ENCODE data around the gene AQP12B. TPM values are rescaled to one million over a fixed set of nuclear protein-coding genes. Genes with fewer than 3 reads are reported as not detected.
"Not testable (repeated sequence)": the region's sequence is repeated elsewhere in the genome, so short reads cannot be mapped to it uniquely, and the experiment has no call there.

AQP12B gene
- total and polyA plus RNA-seq, 2 donors: under 0.01 to 0.11 TPM

- not testable (repeated sequence) for H3K36me3 ChIP-seq (ENCODE audit: control insufficient read depth in 2 of 2, insufficient read depth in 2 of 2, low read length in 1 of 2); DNase-seq (ENCODE audit: low read depth in 6 of 9, low spot score in 9 of 9); H3K9me3 ChIP-seq (ENCODE audit: control insufficient read depth in 2 of 2, insufficient read depth in 1 of 2, low read length in 1 of 2); H3K4me3 ChIP-seq (ENCODE audit: low read length in 2 of 2); H3K27ac ChIP-seq (ENCODE audit: low read depth in 1 of 2, low read length in 1 of 2); H3K4me1 ChIP-seq (ENCODE audit: control insufficient read depth in 2 of 2, insufficient read depth in 2 of 2, low read length in 2 of 2)
- peaks cover 5 to 13% of the 10 kb centered on the region in 2 donors for H3K27me3 ChIP-seq (ENCODE audit: control insufficient read depth in 2 of 2, insufficient read depth in 1 of 2, low read length in 1 of 2)
- WGBS: 89% methylated on average over 6 of the region's 14 CpGs
Measured at GRCh38 chr2:240678043-240678442, 4.6 kb downstream of the AQP12B start.

GRCh38 chr2:240675345-240675744 is 7.3 kb downstream of the AQP12B start:
- no CpG with 5 or more reads among the region's 24 CpGs for WGBS
- not testable (repeated sequence) for H3K4me3 ChIP-seq (ENCODE audit: low read length in 2 of 2); H3K36me3 ChIP-seq (ENCODE audit: control insufficient read depth in 2 of 2, insufficient read depth in 2 of 2, low read length in 1 of 2); DNase-seq (ENCODE audit: low read depth in 6 of 9, low spot score in 9 of 9); H3K4me1 ChIP-seq (ENCODE audit: control insufficient read depth in 2 of 2, insufficient read depth in 2 of 2, low read length in 2 of 2); H3K27ac ChIP-seq (ENCODE audit: low read depth in 1 of 2, low read length in 1 of 2); H3K9me3 ChIP-seq (ENCODE audit: control insufficient read depth in 2 of 2, insufficient read depth in 1 of 2, low read length in 1 of 2)
- H3K27me3 ChIP-seq (ENCODE audit: control insufficient read depth in 2 of 2, insufficient read depth in 1 of 2, low read length in 1 of 2): peaks cover 13 to 31% of the 10 kb centered on the region in 2 donors

- not testable (repeated sequence) for H3K4me3 ChIP-seq (ENCODE audit: low read length in 2 of 2); H3K9me3 ChIP-seq (ENCODE audit: control insufficient read depth in 2 of 2, insufficient read depth in 1 of 2, low read length in 1 of 2); H3K27ac ChIP-seq (ENCODE audit: low read depth in 1 of 2, low read length in 1 of 2); H3K36me3 ChIP-seq (ENCODE audit: control insufficient read depth in 2 of 2, insufficient read depth in 2 of 2, low read length in 1 of 2); DNase-seq (ENCODE audit: low read depth in 6 of 9, low spot score in 9 of 9); H3K4me1 ChIP-seq (ENCODE audit: control insufficient read depth in 2 of 2, insufficient read depth in 2 of 2, low read length in 2 of 2)
- 57% methylated on average over 12 of the region's 16 CpGs for WGBS
- peaks cover 13 to 32% of the 10 kb centered on the region in 2 donors for H3K27me3 ChIP-seq (ENCODE audit: control insufficient read depth in 2 of 2, insufficient read depth in 1 of 2, low read length in 1 of 2)
Measured at GRCh38 chr2:240674461-240675184, 8.1 kb downstream of the AQP12B start.

- Histone ChIP-seq H3K27ac (ENCODE audit: low read depth in 1 of 2, low read length in 1 of 2) (no peak overlapping the region), H3K36me3 (ENCODE audit: control insufficient read depth in 2 of 2, insufficient read depth in 2 of 2, low read length in 1 of 2) (no peaks in the 10 kb centered on the region), H3K27me3 (ENCODE audit: control insufficient read depth in 2 of 2, insufficient read depth in 1 of 2, low read length in 1 of 2) (peaks cover 13 to 34% of the 10 kb centered on the region in 2 donors), H3K4me1 (ENCODE audit: control insufficient read depth in 2 of 2, insufficient read depth in 2 of 2, low read length in 2 of 2) (no peaks in the 10 kb centered on the region), H3K9me3 (ENCODE audit: control insufficient read depth in 2 of 2, insufficient read depth in 1 of 2, low read length in 1 of 2) (no peaks in the 10 kb centered on the region), H3K4me3 (ENCODE audit: low read length in 2 of 2) (no peak overlapping the region)
- WGBS: 11% methylated on average over 55 of the region's 55 CpGs
- DNase-seq (ENCODE audit: low read depth in 6 of 9, low spot score in 9 of 9): no peak
Measured at GRCh38 chr2:240672701-240673190, 9.9 kb downstream of the AQP12B start.

- no peak for DNase-seq (ENCODE audit: low read depth in 6 of 9, low spot score in 9 of 9)
- Histone ChIP-seq H3K4me3 (ENCODE audit: low read length in 2 of 2) (no peak overlapping the region), H3K36me3 (ENCODE audit: control insufficient read depth in 2 of 2, insufficient read depth in 2 of 2, low read length in 1 of 2) (no peaks in the 10 kb centered on the region), H3K4me1 (ENCODE audit: control insufficient read depth in 2 of 2, insufficient read depth in 2 of 2, low read length in 2 of 2) (no peaks in the 10 kb centered on the region), H3K27ac (ENCODE audit: low read depth in 1 of 2, low read length in 1 of 2) (no peak overlapping the region), H3K9me3 (ENCODE audit: control insufficient read depth in 2 of 2, insufficient read depth in 1 of 2, low read length in 1 of 2) (no peaks in the 10 kb centered on the region), H3K27me3 (ENCODE audit: control insufficient read depth in 2 of 2, insufficient read depth in 1 of 2, low read length in 1 of 2) (peaks cover 13 to 35% of the 10 kb centered on the region in 2 donors)
- WGBS: 56% methylated on average over 46 of the region's 46 CpGs
Measured at GRCh38 chr2:240672076-240672700, 10.5 kb downstream of the AQP12B start.

- Histone ChIP-seq H3K9me3 (ENCODE audit: control insufficient read depth in 2 of 2, insufficient read depth in 1 of 2, low read length in 1 of 2) (no peaks in the 10 kb centered on the region), H3K4me1 (ENCODE audit: control insufficient read depth in 2 of 2, insufficient read depth in 2 of 2, low read length in 2 of 2) (no peaks in the 10 kb centered on the region), H3K27me3 (ENCODE audit: control insufficient read depth in 2 of 2, insufficient read depth in 1 of 2, low read length in 1 of 2) (peaks cover 13 to 35% of the 10 kb centered on the region in 2 donors), H3K36me3 (ENCODE audit: control insufficient read depth in 2 of 2, insufficient read depth in 2 of 2, low read length in 1 of 2) (no peaks in the 10 kb centered on the region), H3K27ac (ENCODE audit: low read depth in 1 of 2, low read length in 1 of 2) (no peak overlapping the region), H3K4me3 (ENCODE audit: low read length in 2 of 2) (no peak overlapping the region)
- no peak for DNase-seq (ENCODE audit: low read depth in 6 of 9, low spot score in 9 of 9)
- 94% methylated on average over 4 of the region's 4 CpGs for whole genome bisulfite sequencing
Measured at GRCh38 chr2:240670950-240671349, 11.7 kb downstream of the AQP12B start.

- H3K27ac ChIP-seq (ENCODE audit: low read depth in 1 of 2, low read length in 1 of 2): no peak overlapping the region
- WGBS: 91% methylated on average over 7 of the region's 7 CpGs
- DNase-seq (ENCODE audit: low read depth in 6 of 9, low spot score in 9 of 9): no peak
- no peak overlapping the region for H3K4me3 ChIP-seq (ENCODE audit: low read length in 2 of 2)
- H3K27me3 ChIP-seq (ENCODE audit: control insufficient read depth in 2 of 2, insufficient read depth in 1 of 2, low read length in 1 of 2): peaks cover 13 to 35% of the 10 kb centered on the region in 2 donors
- H3K4me1 ChIP-seq (ENCODE audit: control insufficient read depth in 2 of 2, insufficient read depth in 2 of 2, low read length in 2 of 2): no peaks in the 10 kb centered on the region
- no peaks in the 10 kb centered on the region for H3K36me3 ChIP-seq (ENCODE audit: control insufficient read depth in 2 of 2, insufficient read depth in 2 of 2, low read length in 1 of 2)
- H3K9me3 ChIP-seq (ENCODE audit: control insufficient read depth in 2 of 2, insufficient read depth in 1 of 2, low read length in 1 of 2): no peaks in the 10 kb centered on the region
Measured at GRCh38 chr2:240670402-240670801, 12.3 kb downstream of the AQP12B start.

- no peak overlapping the region for H3K27ac ChIP-seq (ENCODE audit: low read depth in 1 of 2, low read length in 1 of 2)
- no peaks in the 10 kb centered on the region for H3K36me3 ChIP-seq (ENCODE audit: control insufficient read depth in 2 of 2, insufficient read depth in 2 of 2, low read length in 1 of 2)
- H3K9me3 ChIP-seq (ENCODE audit: control insufficient read depth in 2 of 2, insufficient read depth in 1 of 2, low read length in 1 of 2): peaks cover 0 to 1% of the 10 kb centered on the region in 2 donors
- no peak overlapping the region for H3K4me3 ChIP-seq (ENCODE audit: low read length in 2 of 2)
- no peaks in the 10 kb centered on the region for H3K4me1 ChIP-seq (ENCODE audit: control insufficient read depth in 2 of 2, insufficient read depth in 2 of 2, low read length in 2 of 2)
- WGBS: 92% methylated on average over 1 of the region's 1 CpG
- no peak for DNase-seq (ENCODE audit: low read depth in 6 of 9, low spot score in 9 of 9)
- peaks cover 0 to 4% of the 10 kb centered on the region in 2 donors for H3K27me3 ChIP-seq (ENCODE audit: control insufficient read depth in 2 of 2, insufficient read depth in 1 of 2, low read length in 1 of 2)
Measured at GRCh38 chr2:240664622-240665021, 18.1 kb downstream of the AQP12B start.

GRCh38 chr2:240663546-240664190 is 19.0 kb downstream of the AQP12B start:
- H3K4me1 ChIP-seq (ENCODE audit: control insufficient read depth in 2 of 2, insufficient read depth in 2 of 2, low read length in 2 of 2): no peaks in the 10 kb centered on the region
- no peak overlapping the region for H3K27ac ChIP-seq (ENCODE audit: low read depth in 1 of 2, low read length in 1 of 2)
- H3K4me3 ChIP-seq (ENCODE audit: low read length in 2 of 2): no peak overlapping the region
- WGBS: 86% methylated on average over 6 of the region's 6 CpGs
- H3K27me3 ChIP-seq (ENCODE audit: control insufficient read depth in 2 of 2, insufficient read depth in 1 of 2, low read length in 1 of 2): peaks cover 0 to 4% of the 10 kb centered on the region in 2 donors
- DNase-seq (ENCODE audit: low read depth in 6 of 9, low spot score in 9 of 9): no peak
- H3K36me3 ChIP-seq (ENCODE audit: control insufficient read depth in 2 of 2, insufficient read depth in 2 of 2, low read length in 1 of 2): no peaks in the 10 kb centered on the region
- peaks cover 0 to 1% of the 10 kb centered on the region in 2 donors for H3K9me3 ChIP-seq (ENCODE audit: control insufficient read depth in 2 of 2, insufficient read depth in 1 of 2, low read length in 1 of 2)
